K562 (cell line): Measurements from ENCODE around the gene DTX3. TPM values are rescaled to one million over a fixed set of nuclear protein-coding genes. Genes with fewer than 3 reads are reported as not detected.

ENCODE experiments used
- BDP1 ChIP-seq: IDR thresholded peaks from 3 replicates; pipeline ENCODE4 v1.6.1; 2011; ENCODE audit not compliant: insufficient read length, insufficient read depth
- CBFB ChIP-seq: sonication (generic); formaldehyde crosslinking; IDR thresholded peaks from 2 replicates; pipeline ENCODE4 v1.4.0; 2020; ENCODE audit warnings: mild to moderate bottlenecking, missing genetic modification reagents
- DEAF1 ChIP-seq: fragments of 450-650 bp; formaldehyde crosslinking; IDR thresholded peaks from 2 replicates; pipeline ENCODE4 v1.4.0; 2020; ENCODE audit warnings: mild to moderate bottlenecking, moderate library complexity
- FIP1L1 ChIP-seq: fragments of 200-400 bp; formaldehyde crosslinking; IDR thresholded peaks from 2 replicates; pipeline ENCODE4 v1.6.1; 2018; ENCODE audit warnings: mild to moderate bottlenecking, low read depth, low read length; ENCODE audit not compliant: poor library complexity, severe bottlenecking
- NR2F6 ChIP-seq: fragments of 450-650 bp; formaldehyde crosslinking; IDR thresholded peaks from 2 replicates; pipeline ENCODE4 v1.4.0; 2020; ENCODE audit warnings: mild to moderate bottlenecking
- PML ChIP-seq: IDR thresholded peaks from 2 replicates; pipeline ENCODE4 v1.6.1; 2012; ENCODE audit warnings: low read length, inconsistent platforms
- SMARCA5 ChIP-seq: fragments of 450-650 bp; IDR thresholded peaks from 2 replicates; pipeline ENCODE4 v1.6.1; 2016
- SNRNP70 ChIP-seq: fragments of 200-400 bp; formaldehyde crosslinking; optimal IDR thresholded peaks from 2 replicates; pipeline ENCODE3; 2017; ENCODE audit warnings: low read depth, low read length
- THRA ChIP-seq: fragments of 450-650 bp; IDR thresholded peaks from 2 replicates; pipeline ENCODE4 v1.6.1; 2017; ENCODE audit warnings: mild to moderate bottlenecking, moderate library complexity
- ZC3H8 ChIP-seq: fragments of 450-650 bp; IDR thresholded peaks from 2 replicates; pipeline ENCODE4 v1.6.1; 2017
- ZNF696 ChIP-seq: fragments of 250-450 bp; sonication (Bioruptor Pico); conservative IDR thresholded peaks from 2 replicates; pipeline ENCODE4 v1.4.0; 2020; ENCODE audit warnings: mild to moderate bottlenecking, moderate library complexity
- ZNF699 ChIP-seq: fragments of 250-450 bp; sonication (Bioruptor Pico); IDR thresholded peaks from 2 replicates; pipeline ENCODE4 v1.8.0; 2021; ENCODE audit warnings: mild to moderate bottlenecking, moderate library complexity; ENCODE audit not compliant: insufficient replicate concordance
- polyA plus RNA-seq, 8 experiments: library from polyadenylated mRNA; depleted of rRNA in 4 of 8; stranded (reverse) in 5 of 8; unstranded in 3 of 8; fragments of >200 nt; fragmentation: Nextera tagmentation in 2 of 8; fragmentation: Illumina TruSeq in 1 of 8; extraction: Ambion mirVana in 2 of 8; extraction: Trizol in 1 of 8; gene quantifications; 2 replicates each; pipeline versions ENCODE4 v1.2.1 to v1.2.3, GENCODE V29; 2011 to 2014; ENCODE audit warnings: inconsistent platforms in 1 of 8, missing spikeins in 1 of 8
- total RNA-seq, 7 experiments: library from RNA; depleted of rRNA in 6 of 7; stranded (reverse); fragments of >200 nt in 6 of 7; fragmentation: Illumina TruSeq in 2 of 7; extraction: Trizol in 2 of 7; gene quantifications; 2 replicates each; pipeline versions ENCODE4 v1.2.1 to v1.2.3, GENCODE V29; 2011 to 2021; ENCODE audit warnings: low replicate concordance in 1 of 7
- TF ChIP-seq, protein P1 (sequence below): sonication (generic); formaldehyde crosslinking; IDR thresholded peaks from 2 replicates; pipeline ENCODE4 v1.8.0; 2022; ENCODE audit warnings: mild to moderate bottlenecking, missing genetic modification reagents

DTX3 gene
- total and polyA plus RNA-seq, 9 of the 15 experiments (the other 6 are each of a cell fraction or from before 2014, with no cell fraction given), result 0.03 to 0.09 (median 0.06) TPM; not detected in 6

DNA sequence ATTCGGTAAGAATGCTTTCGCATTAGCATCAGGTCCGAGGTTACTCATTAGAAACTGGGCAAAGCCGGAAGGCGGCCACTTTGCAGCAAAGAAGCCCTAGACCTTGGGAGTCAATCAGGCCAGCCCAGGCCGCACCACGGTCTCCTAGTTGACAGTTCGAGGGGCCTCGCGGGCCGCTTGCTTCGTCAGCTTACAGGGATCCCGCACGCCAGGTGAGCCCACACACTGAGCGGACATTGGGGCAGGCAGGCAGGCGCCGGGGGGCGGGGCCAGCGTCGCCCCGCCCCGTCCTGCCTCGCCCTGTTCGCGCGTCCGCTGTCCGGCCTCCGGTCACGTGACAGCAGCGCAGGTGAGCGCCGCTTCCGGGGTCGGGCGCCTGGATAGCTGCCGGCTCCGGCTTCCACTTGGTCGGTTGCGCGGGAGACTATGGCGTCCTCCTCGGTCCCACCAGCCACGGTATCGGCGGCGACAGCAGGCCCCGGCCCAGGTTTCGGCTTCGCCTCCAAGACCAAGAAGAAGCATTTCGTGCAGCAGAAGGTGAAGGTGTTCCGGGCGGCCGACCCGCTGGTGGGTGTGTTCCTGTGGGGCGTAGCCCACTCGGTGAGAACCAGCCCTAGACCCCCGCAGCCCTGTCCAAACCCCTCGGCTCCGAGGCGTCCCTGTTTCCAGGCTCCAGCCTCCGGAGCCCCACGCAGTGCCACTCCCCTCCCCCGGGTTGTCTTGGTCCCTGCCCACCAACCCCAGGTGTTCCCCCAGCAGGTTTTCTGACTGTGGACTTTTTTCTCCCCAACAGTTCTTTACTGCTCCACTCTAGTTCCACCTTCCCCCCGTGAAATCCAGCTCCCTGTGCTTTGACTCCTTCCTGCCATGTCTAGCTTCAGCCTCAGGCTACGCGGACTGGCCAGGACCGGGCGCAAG lies 13.5 kb upstream of the DTX3 start, which contains the start of gene PIP4K2C (continued):
- no peak for TF ChIP-seq DEAF1 (CRISPR knock-in tag)
- TF ChIP-seq FIP1L1, result peak; percentile 80
- no peak for TF ChIP-seq CBFB (CRISPR knock-in tag)
- TF ChIP-seq, protein P1, sequence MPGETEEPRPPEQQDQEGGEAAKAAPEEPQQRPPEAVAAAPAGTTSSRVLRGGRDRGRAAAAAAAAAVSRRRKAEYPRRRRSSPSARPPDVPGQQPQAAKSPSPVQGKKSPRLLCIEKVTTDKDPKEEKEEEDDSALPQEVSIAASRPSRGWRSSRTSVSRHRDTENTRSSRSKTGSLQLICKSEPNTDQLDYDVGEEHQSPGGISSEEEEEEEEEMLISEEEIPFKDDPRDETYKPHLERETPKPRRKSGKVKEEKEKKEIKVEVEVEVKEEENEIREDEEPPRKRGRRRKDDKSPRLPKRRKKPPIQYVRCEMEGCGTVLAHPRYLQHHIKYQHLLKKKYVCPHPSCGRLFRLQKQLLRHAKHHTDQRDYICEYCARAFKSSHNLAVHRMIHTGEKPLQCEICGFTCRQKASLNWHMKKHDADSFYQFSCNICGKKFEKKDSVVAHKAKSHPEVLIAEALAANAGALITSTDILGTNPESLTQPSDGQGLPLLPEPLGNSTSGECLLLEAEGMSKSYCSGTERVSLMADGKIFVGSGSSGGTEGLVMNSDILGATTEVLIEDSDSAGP (CRISPR knock-in tag), result no peak
- no peak for TF ChIP-seq SMARCA5
- no peak for TF ChIP-seq ZC3H8
- no peak for TF ChIP-seq THRA
- TF ChIP-seq NR2F6 (CRISPR knock-in tag), result no peak
- TF ChIP-seq ZNF699 (CRISPR knock-in tag), result no peak
- TF ChIP-seq SNRNP70, result no peak
- no peak for TF ChIP-seq ZNF696
- TF ChIP-seq BDP1, result no peak
- TF ChIP-seq PML, result no peak; the same call in 1 of the 2 replicates
